VCaP (cell line): Measurements from ENCODE around the gene CTNNA3.

Experiments used
- H3K27ac ChIP-seq: fragments of 450-650 bp; 2 replicates; pipeline ENCODE4 v1.5.1; 2017
- CTCF ChIP-seq: fragments of 450-650 bp; conservative IDR thresholded peaks from 2 replicates; pipeline ENCODE4 v1.5.1; 2017; ENCODE audit warnings: mild to moderate bottlenecking, moderate library complexity

Gene CTNNA3

GRCh38 chr10:65898055-65898454 lies 1797.9 kb downstream of the CTNNA3 start:
- TF ChIP-seq CTCF: no peak
- no peak overlapping the region for H3K27ac ChIP-seq

- TF ChIP-seq CTCF: no peak
- no peak overlapping the region for H3K27ac ChIP-seq
Measured at GRCh38 chr10:65894961-65895360, 1801.0 kb downstream of the CTNNA3 start.

GRCh38 chr10:65894379-65894778 lies 1801.6 kb downstream of the CTNNA3 start:
- H3K27ac ChIP-seq: no peak overlapping the region
- TF ChIP-seq CTCF: no peak

GRCh38 chr10:65893676-65894075 lies 1802.3 kb downstream of the CTNNA3 start:
- no peak for TF ChIP-seq CTCF
- no peak overlapping the region for H3K27ac ChIP-seq

- no peak for TF ChIP-seq CTCF
- no peak overlapping the region for H3K27ac ChIP-seq
Measured at GRCh38 chr10:65892284-65892683, 1803.7 kb downstream of the CTNNA3 start.

GRCh38 chr10:65891073-65891981 lies 1804.7 kb downstream of the CTNNA3 start:
- H3K27ac ChIP-seq: no peak overlapping the region
- TF ChIP-seq CTCF: no peak

GRCh38 chr10:65864529-65864928 lies 1831.5 kb downstream of the CTNNA3 start:
- TF ChIP-seq CTCF: no peak
- no peak overlapping the region for H3K27ac ChIP-seq
